CD4-positive, alpha-beta memory T cell (primary cell): ENCODE data around the gene DLGAP5. TPM values are rescaled to one million over a fixed set of nuclear protein-coding genes. Genes with fewer than 3 reads are reported as not detected.

Experiments
- CTCF ChIA-PET: fragments of 350-600 bp; sonication (Branson Sonifier 250); formaldehyde crosslinking; loops from one replicate; lab custom pipeline; 2021; ENCODE audit warnings: inconsistent platforms; ENCODE audit not compliant: partially characterized antibody; lab: Charles Lee
- POLR2A ChIA-PET: fragments of 350-600 bp; sonication (Branson Sonifier 250); formaldehyde crosslinking; loops from one replicate; lab custom pipeline; 2021; ENCODE audit not compliant: partially characterized antibody; lab: Charles Lee
- DNase-seq, 5 donors: peaks; one replicate each; pipeline versions ENCODE4 v3.0.0 to v3.0.0-alpha.2; 2020 to 2022; ENCODE audit warnings: mixed read lengths in 1 of 5
- H3K27ac ChIP-seq: one replicate; pipeline ENCODE4 v1.7.0; 2013; ENCODE audit warnings: low read depth, low read length
- H3K27me3 ChIP-seq: 2 replicates; pipeline ENCODE4 v1.7.0; 2013; ENCODE audit warnings: mild to moderate bottlenecking, low read length, moderate library complexity; ENCODE audit not compliant: insufficient read depth
- H3K36me3 ChIP-seq: 2 replicates; pipeline ENCODE4 v1.7.0; 2013; ENCODE audit warnings: mild to moderate bottlenecking, low read length, moderate library complexity; ENCODE audit not compliant: insufficient read depth
- H3K4me1 ChIP-seq: 2 replicates; pipeline ENCODE4 v1.7.0; 2013; ENCODE audit warnings: mild to moderate bottlenecking, low read length, moderate library complexity; ENCODE audit not compliant: insufficient read depth
- H3K4me3 ChIP-seq, 2 donors: one replicate each; pipeline ENCODE4 v1.7.0; 2013; ENCODE audit warnings: low read length in 2 of 2, mild to moderate bottlenecking in 1 of 2
- H3K9me3 ChIP-seq, 2 donors: one replicate each; pipeline ENCODE4 v1.7.0; 2013; ENCODE audit warnings: low read length in 2 of 2, control low read depth in 1 of 2; ENCODE audit not compliant: control insufficient read depth in 1 of 2
- H3K27ac Mint-ChIP-seq, 7 donors: one replicate each; pipeline ENCODE4 v1.8.0; 2020 to 2021; ENCODE audit warnings: mixed read lengths in 7 of 7, mild to moderate bottlenecking in 6 of 7, inconsistent platforms in 3 of 7, moderate library complexity in 3 of 7
- H3K27me3 Mint-ChIP-seq, 2 donors: one replicate each; pipeline ENCODE4 v1.8.0; 2020 to 2021; ENCODE audit warnings: mixed read lengths in 2 of 2
- H3K36me3 Mint-ChIP-seq, 2 donors: one replicate each; pipeline ENCODE4 v1.8.0; 2020 to 2021; ENCODE audit warnings: mixed read lengths in 2 of 2, inconsistent platforms in 1 of 2, mild to moderate bottlenecking in 1 of 2
- H3K4me1 Mint-ChIP-seq, 4 donors: one replicate each; pipeline ENCODE4 v1.8.0; 2020 to 2021; ENCODE audit warnings: mixed read lengths in 4 of 4, mild to moderate bottlenecking in 1 of 4
- H3K4me3 Mint-ChIP-seq, 8 donors: one replicate each; pipeline ENCODE4 v1.8.0; 2020 to 2021; ENCODE audit warnings: mixed read lengths in 8 of 8, mild to moderate bottlenecking in 7 of 8, moderate library complexity in 6 of 8, inconsistent platforms in 3 of 8
- H3K9me3 Mint-ChIP-seq, 8 donors: one replicate each; pipeline ENCODE4 v1.8.0; 2020 to 2021; ENCODE audit warnings: mixed read lengths in 8 of 8, mild to moderate bottlenecking in 5 of 8, inconsistent platforms in 3 of 8, moderate library complexity in 1 of 8
- intact Hi-C: fragments of 100-400 bp; cut with micrococcal nuclease; formaldehyde crosslinking; loops from one replicate; pipeline ENCODE4 v1.15.1; 2023
- polyA plus RNA-seq, 2 donors: library from polyadenylated mRNA; unstranded; fragments of 300-500 nt; fragmentation: Illumina TruSeq; gene quantifications; one replicate each; pipeline ENCODE4 v1.2.3, GENCODE V29; 2021
- total RNA-seq, 2 experiments: library from RNA; stranded (reverse); gene quantifications; one replicate each; pipeline ENCODE4 v1.2.3, GENCODE V29; 2021

DLGAP5 gene
- total and polyA plus RNA-seq, 4 experiments from 2014 or later, result not detected

GRCh38 chr14:55153951-55154350, 37.4 kb downstream of the DLGAP5 start:
- Mint-ChIP-seq H3K4me1 (peaks cover 6 to 16% (median 13%) of the 10 kb centered on the region in 4 donors), H3K36me3 (no peaks in the 10 kb centered on the region), H3K27ac (no peak overlapping the region), H3K4me3 (no peak overlapping the region), H3K27me3 (no peaks in the 10 kb centered on the region), H3K9me3 (peaks cover 0 to 1% (median 0%) of the 10 kb centered on the region in 8 donors)
- POLR2A ChIA-PET, result interaction anchor here (0.6 to 0.7 kb wide), 4 partner anchors 17 to 1482 kb away, joined by 3 read pairs; no protein-coding TSS in a partner anchor
- no peaks in the 10 kb centered on the region for H3K36me3 ChIP-seq
- peaks cover 16% of the 10 kb centered on the region for H3K4me1 ChIP-seq
- CTCF ChIA-PET, result interaction anchor here (1.4 to 11.7 kb wide), 2 partner anchors 44 to 63 kb away, joined by 4 to 286 read pairs; no protein-coding TSS in a partner anchor
- DNase-seq, result no peak
- intact Hi-C loops, result no loop called here
- H3K27me3 ChIP-seq, result no peaks in the 10 kb centered on the region
- no peaks in the 10 kb centered on the region for H3K9me3 ChIP-seq
- no peak overlapping the region for H3K27ac ChIP-seq
- H3K4me3 ChIP-seq, result no peak overlapping the region

DNA sequence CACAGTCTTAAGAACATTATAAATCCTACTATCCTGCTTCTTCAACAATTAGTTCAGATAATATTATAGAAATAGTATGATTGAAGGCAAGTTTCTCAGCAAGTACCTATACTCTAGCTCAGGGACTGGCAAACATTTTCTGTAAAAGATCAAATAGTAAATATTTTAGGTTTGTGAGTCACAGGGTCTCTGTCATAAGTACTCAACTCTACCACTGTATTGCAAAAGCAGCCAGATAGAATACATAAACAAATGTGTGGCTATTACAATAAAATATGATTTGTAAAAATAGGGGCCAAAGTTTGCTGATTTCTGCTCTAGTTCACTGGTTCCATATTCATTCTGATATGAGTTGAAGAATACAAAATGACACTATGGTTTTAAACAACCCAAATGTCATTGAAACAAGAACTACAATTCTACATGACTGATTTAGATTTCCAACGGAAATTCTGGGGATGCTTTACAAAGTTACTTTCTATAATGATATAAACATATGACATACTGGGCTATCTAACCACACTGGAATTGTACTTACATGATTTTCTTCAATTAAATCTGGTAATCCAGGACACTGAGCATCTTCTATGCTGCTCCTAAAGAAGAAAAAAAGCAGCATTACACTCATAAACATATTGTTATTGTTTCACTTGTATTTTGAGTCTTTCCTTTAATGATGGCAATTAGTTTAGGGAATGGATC, 39.2 kb downstream of the DLGAP5 start:
- intact Hi-C loops, result no loop called here
- Mint-ChIP-seq H3K27me3 (no peaks in the 10 kb centered on the region), H3K36me3 (no peaks in the 10 kb centered on the region), H3K9me3 (peaks cover 0 to 1% (median 0%) of the 10 kb centered on the region in 8 donors), H3K4me3 (no peak overlapping the region), H3K4me1 (peaks cover 4 to 9% (median 8%) of the 10 kb centered on the region in 4 donors), H3K27ac (no peak overlapping the region)
- ChIA-PET CTCF (interaction anchor here (1.5 to 11.7 kb wide), 2 partner anchors 9 to 61 kb away, joined by 7 to 286 read pairs; no protein-coding TSS in a partner anchor), POLR2A (no interaction called here)
- Histone ChIP-seq H3K36me3 (no peaks in the 10 kb centered on the region), H3K9me3 (no peaks in the 10 kb centered on the region), H3K4me3 (no peak overlapping the region), H3K4me1 (peaks cover 9% of the 10 kb centered on the region), H3K27ac (no peak overlapping the region), H3K27me3 (no peaks in the 10 kb centered on the region)
- no peak for DNase-seq

- H3K9me3 Mint-ChIP-seq, result peaks cover 0 to under 1% (median 0%) of the 10 kb centered on the region in 8 donors
- Histone ChIP-seq H3K4me1 (peaks cover 4% of the 10 kb centered on the region), H3K9me3 (no peaks in the 10 kb centered on the region), H3K27me3 (no peaks in the 10 kb centered on the region), H3K36me3 (no peaks in the 10 kb centered on the region), H3K4me3 (no peak overlapping the region), H3K27ac (no peak overlapping the region)
- CTCF ChIA-PET, result interaction anchor here (11.7 kb wide), 1 partner anchor 61 kb away, joined by 286 read pairs; no protein-coding TSS in a partner anchor
- peaks cover 0 to 4% (median 2%) of the 10 kb centered on the region in 4 donors for H3K4me1 Mint-ChIP-seq
- no peak for DNase-seq
- no peaks in the 10 kb centered on the region for H3K27me3 Mint-ChIP-seq
- H3K36me3 Mint-ChIP-seq, result no peaks in the 10 kb centered on the region
- H3K27ac Mint-ChIP-seq, result no peak overlapping the region
- intact Hi-C loops, result no loop called here
- POLR2A ChIA-PET, result no interaction called here
- no peak overlapping the region for H3K4me3 Mint-ChIP-seq
Measured at GRCh38 chr14:55151601-55152000, 39.8 kb downstream of the DLGAP5 start.

DNA sequence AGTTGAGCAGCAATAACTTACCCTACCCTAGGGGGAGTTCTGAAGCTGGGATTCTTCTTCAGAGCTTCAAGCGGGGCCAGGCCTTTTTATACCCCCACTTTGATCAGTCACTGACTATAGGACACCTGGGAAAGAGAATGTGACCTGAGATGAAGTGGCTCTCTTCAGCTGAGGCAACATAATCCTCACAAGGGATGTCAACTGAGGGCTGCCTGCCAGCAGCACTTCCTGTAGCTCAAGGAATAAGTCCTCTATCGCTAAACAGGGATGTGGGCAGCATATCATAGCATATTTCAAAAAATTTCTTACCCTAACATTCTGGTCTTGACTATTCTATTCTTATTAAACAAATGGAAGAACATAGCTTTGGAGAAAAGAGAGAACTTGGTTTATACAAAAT, 45.0 kb downstream of the DLGAP5 start:
- H3K27ac Mint-ChIP-seq, result peak overlapping the region in 1 of 7 donors; percentile 75
- CTCF ChIA-PET, result interaction anchor here (0.9 to 1.5 kb wide), 6 partner anchors 14 to 56 kb away, joined by 3 to 6 read pairs (median 4); no protein-coding TSS in a partner anchor
- POLR2A ChIA-PET, result interaction anchor here (0.7 kb wide), 1 partner anchor 43 kb away, joined by 3 read pairs; no protein-coding TSS in a partner anchor
- no peaks in the 10 kb centered on the region for H3K9me3 Mint-ChIP-seq
- H3K4me3 Mint-ChIP-seq, result no peak overlapping the region
- no peak for DNase-seq
- Histone ChIP-seq H3K9me3 (no peaks in the 10 kb centered on the region), H3K4me1 (peaks cover 5% of the 10 kb centered on the region), H3K4me3 (no peak overlapping the region), H3K36me3 (peaks cover 6% of the 10 kb centered on the region), H3K27ac (no peak overlapping the region), H3K27me3 (no peaks in the 10 kb centered on the region)
- H3K27me3 Mint-ChIP-seq, result no peaks in the 10 kb centered on the region
- intact Hi-C loops, result no loop called here
- H3K36me3 Mint-ChIP-seq, result peaks cover 3 to 8% of the 10 kb centered on the region in 2 donors
- H3K4me1 Mint-ChIP-seq, result peaks cover 0 to 5% (median 0%) of the 10 kb centered on the region in 4 donors

GRCh38 chr14:55142466-55142865, 48.9 kb downstream of the DLGAP5 start:
- ChIA-PET CTCF (interaction anchor here (1.2 kb wide), 1 partner anchor 18 kb away, joined by 5 read pairs; no protein-coding TSS in a partner anchor), POLR2A (interaction anchor here (1.7 kb wide), 1 partner anchor 39 kb away, joined by 4 read pairs; no protein-coding TSS in a partner anchor)
- Mint-ChIP-seq H3K27ac (peak overlapping the region in 1 of 7 donors; percentile 47), H3K9me3 (no peaks in the 10 kb centered on the region), H3K27me3 (no peaks in the 10 kb centered on the region), H3K4me3 (no peak overlapping the region), H3K36me3 (peaks cover 14% of the 10 kb centered on the region in 2 donors), H3K4me1 (peaks cover 0 to 5% (median 0%) of the 10 kb centered on the region in 4 donors)
- H3K4me3 ChIP-seq, result no peak overlapping the region
- no peak for DNase-seq
- peaks cover 9% of the 10 kb centered on the region for H3K36me3 ChIP-seq
- H3K27me3 ChIP-seq, result no peaks in the 10 kb centered on the region
- H3K27ac ChIP-seq, result no peak overlapping the region
- peaks cover 5% of the 10 kb centered on the region for H3K4me1 ChIP-seq
- intact Hi-C loops, result no loop called here
- no peaks in the 10 kb centered on the region for H3K9me3 ChIP-seq

DNA sequence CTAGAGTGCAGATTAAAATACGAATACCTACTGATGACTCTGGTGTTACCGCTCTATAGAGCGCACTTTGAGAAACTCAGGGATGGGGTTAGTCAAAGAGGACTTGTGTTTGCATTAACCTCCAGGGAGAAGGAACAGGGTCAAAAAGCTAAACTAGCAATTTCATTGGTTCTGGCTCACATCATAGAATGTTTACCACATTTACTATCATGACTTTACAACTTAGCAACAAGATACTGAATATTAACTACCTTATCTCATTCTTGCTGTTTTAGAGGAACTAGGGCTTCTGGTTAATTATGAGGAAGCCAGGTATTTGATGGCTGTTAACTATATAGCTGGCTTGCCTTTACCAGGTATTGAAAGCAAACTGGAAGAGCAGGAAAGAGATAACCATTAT, 49.6 kb downstream of the DLGAP5 start:
- H3K36me3 Mint-ChIP-seq, result peaks cover 14% of the 10 kb centered on the region in 2 donors
- ChIA-PET CTCF (no interaction called here), POLR2A (interaction anchor here (1.7 kb wide), 1 partner anchor 38 kb away, joined by 4 read pairs; no protein-coding TSS in a partner anchor)
- Histone ChIP-seq H3K4me3 (no peak overlapping the region), H3K4me1 (peaks cover 5% of the 10 kb centered on the region), H3K36me3 (peaks cover 9% of the 10 kb centered on the region), H3K27ac (no peak overlapping the region), H3K9me3 (no peaks in the 10 kb centered on the region), H3K27me3 (no peaks in the 10 kb centered on the region)
- H3K4me3 Mint-ChIP-seq, result no peak overlapping the region
- no peaks in the 10 kb centered on the region for H3K27me3 Mint-ChIP-seq
- H3K4me1 Mint-ChIP-seq, result peaks cover 0 to 5% (median under 1%) of the 10 kb centered on the region in 4 donors
- intact Hi-C loops, result no loop called here
- no peak for DNase-seq
- peak overlapping the region in 1 of 7 donors; percentile 14 for H3K27ac Mint-ChIP-seq
- no peaks in the 10 kb centered on the region for H3K9me3 Mint-ChIP-seq
